Naive thymus-derived CD4-positive, alpha-beta T cell (primary cell): ENCODE data around the gene CABLES2. TPM values are rescaled to one million over a fixed set of nuclear protein-coding genes. Genes with fewer than 3 reads are reported as not detected.

ENCODE experiments used
- ATAC-seq: fragments of 150-1000 bp; cut with Tn5 transposase; 2 replicates; pipeline ENCODE4 v1.10.0; 2021; ENCODE audit warnings: mild to moderate bottlenecking, moderate library complexity
- CTCF ChIA-PET: fragments of 350-600 bp; sonication (Branson Sonifier 250); formaldehyde crosslinking; loops from one replicate; lab custom pipeline; 2021; ENCODE audit warnings: antibody characterized with exemption; lab: Charles Lee
- POLR2A ChIA-PET: fragments of 350-600 bp; sonication (Branson Sonifier 250); formaldehyde crosslinking; loops from one replicate; lab custom pipeline; 2021; ENCODE audit warnings: antibody characterized with exemption, inconsistent platforms; lab: Charles Lee
- DNase-seq, 9 donors: peaks; one replicate each; pipeline versions ENCODE4 v3.0.0 to v3.0.0-alpha.2; 2020 to 2022; ENCODE audit warnings: mixed read lengths in 1 of 9
- H3K27ac ChIP-seq: one replicate; pipeline ENCODE4 v1.7.0; 2013; ENCODE audit warnings: mild to moderate bottlenecking, low read depth, low read length, moderate library complexity
- H3K27me3 ChIP-seq, 2 donors: one replicate each; pipeline ENCODE4 v1.7.0; 2013; ENCODE audit warnings: low read length in 2 of 2, mild to moderate bottlenecking in 2 of 2, moderate library complexity in 2 of 2; ENCODE audit not compliant: control insufficient read depth in 2 of 2, insufficient read depth in 2 of 2
- H3K36me3 ChIP-seq, 3 experiments: 1 replicate in 2 of 3; 2 replicates in 1 of 3; pipeline ENCODE4 v1.7.0; 2013; ENCODE audit warnings: low read length in 3 of 3, mild to moderate bottlenecking in 3 of 3, moderate library complexity in 1 of 3; ENCODE audit not compliant: insufficient read depth in 3 of 3, control insufficient read depth in 2 of 3
- H3K4me1 ChIP-seq, 2 donors: one replicate each; pipeline ENCODE4 v1.7.0; 2013; ENCODE audit warnings: low read length in 2 of 2, mild to moderate bottlenecking in 2 of 2, moderate library complexity in 1 of 2; ENCODE audit not compliant: control insufficient read depth in 2 of 2, insufficient read depth in 2 of 2
- H3K4me3 ChIP-seq: 2 replicates; pipeline ENCODE4 v1.7.0; 2013; ENCODE audit warnings: mild to moderate bottlenecking, low read length
- H3K9me3 ChIP-seq, 3 experiments: 1 replicate in 2 of 3; 2 replicates in 1 of 3; pipeline ENCODE4 v1.7.0; 2013; ENCODE audit warnings: low read length in 3 of 3; ENCODE audit not compliant: control insufficient read depth in 2 of 3
- H3K27ac Mint-ChIP-seq, 9 donors: one replicate each; pipeline ENCODE4 v1.8.0; 2020 to 2022; ENCODE audit warnings: mixed read lengths in 9 of 9, mild to moderate bottlenecking in 8 of 9, moderate library complexity in 5 of 9, inconsistent platforms in 2 of 9
- H3K27me3 Mint-ChIP-seq, 5 donors: one replicate each; pipeline ENCODE4 v1.8.0; 2021 to 2022; ENCODE audit warnings: mixed read lengths in 5 of 5, mild to moderate bottlenecking in 1 of 5
- H3K36me3 Mint-ChIP-seq, 5 donors: one replicate each; pipeline ENCODE4 v1.8.0; 2020 to 2022; ENCODE audit warnings: mixed read lengths in 5 of 5, mild to moderate bottlenecking in 3 of 5, inconsistent platforms in 1 of 5
- H3K4me1 Mint-ChIP-seq, 7 donors: one replicate each; pipeline ENCODE4 v1.8.0; 2020 to 2022; ENCODE audit warnings: mixed read lengths in 7 of 7, mild to moderate bottlenecking in 3 of 7, inconsistent platforms in 1 of 7
- H3K4me3 Mint-ChIP-seq, 10 donors: one replicate each; pipeline ENCODE4 v1.8.0; 2020 to 2022; ENCODE audit warnings: mild to moderate bottlenecking in 10 of 10, mixed read lengths in 10 of 10, moderate library complexity in 6 of 10, inconsistent platforms in 2 of 10
- H3K9me3 Mint-ChIP-seq, 11 donors: one replicate each; pipeline ENCODE4 v1.8.0; 2020 to 2022; ENCODE audit warnings: mixed read lengths in 11 of 11, mild to moderate bottlenecking in 4 of 11, inconsistent platforms in 1 of 11, moderate library complexity in 1 of 11
- intact Hi-C, 2 donors: fragments of 100-400 bp; cut with micrococcal nuclease; formaldehyde crosslinking; loops; one replicate each; pipeline ENCODE4 v1.15.1; 2023
- polyA plus RNA-seq, 2 donors: library from polyadenylated mRNA; unstranded; fragments of 300-500 nt; fragmentation: Illumina TruSeq; gene quantifications; one replicate each; pipeline ENCODE4 v1.2.3, GENCODE V29; 2021
- total RNA-seq, 6 experiments: library from RNA in 5 of 6; stranded (reverse) in 5 of 6; gene quantifications; 1 replicate in 5 of 6; 2 replicates in 1 of 6; pipeline ENCODE4 v1.2.3 and lab custom pipeline; 2021 to 2026

Gene CABLES2
- total and polyA plus RNA-seq, 7 experiments from 2014 or later = 0.61 to 16.7 (median 5.6) TPM

- DNase-seq = no peak
- H3K36me3 ChIP-seq = no peaks in the 10 kb centered on the region
- ATAC-seq = no peak
- CTCF ChIA-PET = no interaction called here
- H3K27me3 ChIP-seq = no peaks in the 10 kb centered on the region
- Mint-ChIP-seq H3K27me3 (no peaks in the 10 kb centered on the region), H3K27ac (no peak overlapping the region), H3K9me3 (peaks cover 0 to 11% (median 5%) of the 10 kb centered on the region in 11 donors), H3K4me3 (no peak overlapping the region), H3K36me3 (peaks cover 0 to 4% (median 4%) of the 10 kb centered on the region in 5 donors), H3K4me1 (peaks cover 0 to 3% (median 0%) of the 10 kb centered on the region in 7 donors)
- POLR2A ChIA-PET = no interaction called here
- H3K4me3 ChIP-seq = no peak overlapping the region
- H3K27ac ChIP-seq = no peak overlapping the region
- no peaks in the 10 kb centered on the region for H3K9me3 ChIP-seq
- H3K4me1 ChIP-seq = no peaks in the 10 kb centered on the region
- intact Hi-C loops = no loop called here
Measured at GRCh38 chr20:62351469-62352401, 55.4 kb downstream of the CABLES2 start.

GRCh38 chr20:62350629-62351422, 56.3 kb downstream of the CABLES2 start:
- no peak for DNase-seq
- no peak overlapping the region for H3K4me3 Mint-ChIP-seq
- CTCF ChIA-PET = no interaction called here
- no peak overlapping the region for H3K27ac ChIP-seq
- H3K27me3 ChIP-seq = no peaks in the 10 kb centered on the region
- H3K36me3 Mint-ChIP-seq = peaks cover 0 to 4% (median 4%) of the 10 kb centered on the region in 5 donors
- H3K36me3 ChIP-seq = no peaks in the 10 kb centered on the region
- H3K4me1 ChIP-seq = no peaks in the 10 kb centered on the region
- no peak overlapping the region for H3K27ac Mint-ChIP-seq
- H3K9me3 ChIP-seq = no peaks in the 10 kb centered on the region
- H3K4me1 Mint-ChIP-seq = peaks cover 0 to 3% (median 0%) of the 10 kb centered on the region in 7 donors
- intact Hi-C loops = no loop called here
- H3K4me3 ChIP-seq = no peak overlapping the region
- POLR2A ChIA-PET = no interaction called here
- peaks cover 0 to 11% (median 5%) of the 10 kb centered on the region in 11 donors for H3K9me3 Mint-ChIP-seq
- H3K27me3 Mint-ChIP-seq = no peaks in the 10 kb centered on the region
- no peak for ATAC-seq

DNA sequence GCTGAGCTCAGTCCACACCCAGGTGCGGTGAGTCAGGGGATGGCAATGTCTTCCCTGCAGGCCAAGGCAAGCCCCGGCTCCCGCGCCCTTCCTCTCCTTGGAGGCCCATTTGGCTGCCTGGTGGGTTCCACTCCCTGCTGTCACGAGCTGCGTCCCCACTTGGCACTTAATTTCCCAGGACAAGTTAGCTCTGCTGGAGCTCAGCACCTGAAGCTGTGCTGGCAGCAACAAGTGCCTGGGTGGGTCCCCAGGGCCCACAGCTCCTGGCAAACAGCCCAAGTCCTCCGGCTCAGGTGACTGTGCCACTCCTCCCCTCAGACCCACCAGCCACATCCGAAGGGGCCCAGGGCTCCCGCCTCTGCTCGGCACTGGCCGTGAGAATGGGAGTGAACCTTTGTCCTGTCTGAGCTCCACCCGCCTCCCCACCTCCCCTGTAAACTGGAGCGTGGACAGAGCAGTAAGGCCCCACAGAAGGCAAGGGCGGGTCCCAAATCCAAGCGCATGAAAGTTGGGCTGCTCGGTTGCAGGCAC, 56.9 kb downstream of the CABLES2 start:
- no peak overlapping the region for H3K4me3 Mint-ChIP-seq
- H3K4me1 ChIP-seq = no peaks in the 10 kb centered on the region
- POLR2A ChIA-PET = no interaction called here
- CTCF ChIA-PET = no interaction called here
- intact Hi-C loops = no loop called here
- H3K27ac ChIP-seq = no peak overlapping the region
- H3K4me1 Mint-ChIP-seq = peaks cover 0 to 3% (median 0%) of the 10 kb centered on the region in 7 donors
- no peak overlapping the region for H3K4me3 ChIP-seq
- DNase-seq (no peak), ATAC-seq (no peak)
- H3K27me3 Mint-ChIP-seq = no peaks in the 10 kb centered on the region
- H3K27ac Mint-ChIP-seq = no peak overlapping the region
- no peaks in the 10 kb centered on the region for H3K36me3 ChIP-seq
- peaks cover 0 to 4% (median 4%) of the 10 kb centered on the region in 5 donors for H3K36me3 Mint-ChIP-seq
- peaks cover 0 to 11% (median 5%) of the 10 kb centered on the region in 11 donors for H3K9me3 Mint-ChIP-seq
- no peaks in the 10 kb centered on the region for H3K27me3 ChIP-seq
- no peaks in the 10 kb centered on the region for H3K9me3 ChIP-seq

DNA sequence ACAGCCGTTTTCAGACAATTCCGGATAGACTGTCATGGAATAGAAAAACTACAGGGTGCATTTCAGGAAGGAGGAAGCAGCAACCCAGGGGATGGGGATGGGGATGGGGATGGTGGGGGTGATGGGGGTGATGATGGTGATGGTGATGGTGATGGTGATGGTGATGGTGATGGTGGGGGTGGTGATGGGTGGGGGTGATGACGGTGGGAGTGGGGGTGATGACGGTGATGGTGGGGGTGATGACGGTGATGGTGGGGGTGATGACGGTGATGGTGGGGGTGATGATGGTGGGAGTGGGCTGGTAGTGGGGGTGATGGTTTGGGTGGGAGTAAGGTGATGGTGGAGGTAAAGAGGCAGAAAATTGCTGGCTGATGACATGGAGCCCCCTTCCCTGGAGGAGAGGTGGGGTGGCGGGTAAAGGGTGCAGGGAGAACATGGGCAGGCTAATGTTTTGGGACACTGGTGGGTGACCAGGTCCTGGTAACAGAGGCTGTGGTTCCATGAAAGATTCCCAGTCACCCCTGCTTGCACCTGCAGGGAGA, 57.5 kb downstream of the CABLES2 start:
- peaks cover 0 to 3% (median 0%) of the 10 kb centered on the region in 7 donors for H3K4me1 Mint-ChIP-seq
- no peak overlapping the region for H3K4me3 Mint-ChIP-seq

DNA sequence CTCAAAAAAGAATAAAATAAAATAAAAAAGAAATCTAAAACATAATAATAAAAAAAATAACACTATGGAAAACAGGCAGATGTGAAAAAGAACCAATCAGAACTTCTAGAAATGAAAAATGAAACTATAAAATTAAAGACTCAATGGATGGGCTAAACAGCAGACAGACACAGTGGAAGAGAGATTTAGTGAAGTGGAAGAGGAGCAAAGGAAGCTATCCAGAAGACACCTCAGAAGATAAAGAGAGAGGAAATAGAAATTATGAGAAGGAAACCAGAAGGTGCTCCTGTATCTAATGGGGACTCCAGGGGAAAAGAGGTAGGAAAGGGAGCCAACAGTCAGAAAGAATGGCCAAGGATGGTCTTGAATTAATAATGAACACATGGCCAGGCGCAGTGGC, 58.5 kb downstream of the CABLES2 start:
- peak overlapping the region in 1 of 9 donors; percentile 36 for H3K27ac Mint-ChIP-seq

More for the DNA sequence above, 57.5 kb downstream of the CABLES2 start:
- H3K9me3 Mint-ChIP-seq = peaks cover 0 to 11% (median 5%) of the 10 kb centered on the region in 11 donors
- H3K27me3 Mint-ChIP-seq = no peaks in the 10 kb centered on the region
- Histone ChIP-seq H3K9me3 (no peaks in the 10 kb centered on the region), H3K27me3 (no peaks in the 10 kb centered on the region), H3K27ac (no peak overlapping the region), H3K36me3 (no peaks in the 10 kb centered on the region), H3K4me3 (no peak overlapping the region), H3K4me1 (no peaks in the 10 kb centered on the region)
- ATAC-seq = no peak
- intact Hi-C loops = no loop called here
- H3K27ac Mint-ChIP-seq = peak overlapping the region in 4 of 9 donors; percentile 31 to 76 (median 73)
- no peak for DNase-seq
- ChIA-PET CTCF (no interaction called here), POLR2A (no interaction called here)
- peaks cover 0 to 4% (median 4%) of the 10 kb centered on the region in 5 donors for H3K36me3 Mint-ChIP-seq

GRCh38 chr20:62347445-62347844, 59.6 kb downstream of the CABLES2 start:
- ChIA-PET CTCF (no interaction called here), POLR2A (no interaction called here)
- Histone ChIP-seq H3K4me3 (no peak overlapping the region), H3K9me3 (no peaks in the 10 kb centered on the region), H3K27me3 (no peaks in the 10 kb centered on the region), H3K27ac (no peak overlapping the region), H3K4me1 (no peaks in the 10 kb centered on the region), H3K36me3 (no peaks in the 10 kb centered on the region)
- peaks cover 0 to 4% (median 4%) of the 10 kb centered on the region in 5 donors for H3K36me3 Mint-ChIP-seq
- H3K27me3 Mint-ChIP-seq = no peaks in the 10 kb centered on the region
- no peak overlapping the region for H3K4me3 Mint-ChIP-seq
- H3K4me1 Mint-ChIP-seq = peaks cover 0 to 3% (median 0%) of the 10 kb centered on the region in 7 donors
- no peak overlapping the region for H3K27ac Mint-ChIP-seq
- intact Hi-C loops = no loop called here
- ATAC-seq = no peak
- peaks cover 0 to 11% (median 5%) of the 10 kb centered on the region in 11 donors for H3K9me3 Mint-ChIP-seq
- DNase-seq = no peak

More for the DNA sequence above, 58.5 kb downstream of the CABLES2 start:
- H3K9me3 ChIP-seq = no peaks in the 10 kb centered on the region
- no peaks in the 10 kb centered on the region for H3K27me3 ChIP-seq
- Mint-ChIP-seq H3K4me3 (no peak overlapping the region), H3K4me1 (peaks cover 0 to 3% (median 0%) of the 10 kb centered on the region in 7 donors), H3K9me3 (peaks cover 0 to 11% (median 5%) of the 10 kb centered on the region in 11 donors), H3K27me3 (no peaks in the 10 kb centered on the region), H3K36me3 (peaks cover 0 to 4% (median 4%) of the 10 kb centered on the region in 5 donors)
- no peaks in the 10 kb centered on the region for H3K4me1 ChIP-seq
- CTCF ChIA-PET = interaction anchor here (0.6 kb wide), 1 partner anchor 28 kb away, joined by 3 read pairs; no protein-coding TSS in a partner anchor
- H3K4me3 ChIP-seq = no peak overlapping the region
- DNase-seq (no peak), ATAC-seq (no peak)
- no peak overlapping the region for H3K27ac ChIP-seq
- intact Hi-C loops = no loop called here
- no peaks in the 10 kb centered on the region for H3K36me3 ChIP-seq
- POLR2A ChIA-PET = no interaction called here
